Neural crest cell (in vitro differentiated cells): ENCODE measurements around the gene KRAS. TPM values are rescaled to one million over a fixed set of nuclear protein-coding genes. Genes with fewer than 3 reads are reported as not detected.

Source experiments
- DNase-seq: peaks from one replicate; pipeline ENCODE4 v3.0.0; 2021; ENCODE audit warnings: low read depth, mixed read lengths, low spot score
- H3K27ac Mint-ChIP-seq: one replicate; pipeline ENCODE4 v1.8.0; 2021; ENCODE audit warnings: mild to moderate bottlenecking, mixed read lengths; ENCODE audit not compliant: unreplicated experiment
- H3K27me3 Mint-ChIP-seq: 2 replicates; pipeline ENCODE4 v1.8.0; 2021; ENCODE audit warnings: low read depth, mild to moderate bottlenecking, mixed read lengths
- H3K36me3 Mint-ChIP-seq: 2 replicates; pipeline ENCODE4 v1.8.0; 2021; ENCODE audit warnings: low read depth, mild to moderate bottlenecking, mixed read lengths
- H3K4me1 Mint-ChIP-seq: 2 replicates; pipeline ENCODE4 v1.8.0; 2021; ENCODE audit warnings: mixed read lengths
- H3K4me3 Mint-ChIP-seq: one replicate; pipeline ENCODE4 v1.8.0; 2021; ENCODE audit warnings: mild to moderate bottlenecking, mixed read lengths
- H3K9me3 Mint-ChIP-seq: 2 replicates; pipeline ENCODE4 v1.8.0; 2021; ENCODE audit warnings: mixed read lengths
- CTCF ChIP-seq: fragments of 200-600 bp; sonication (generic); conservative IDR thresholded peaks from 2 replicates; pipeline ENCODE4 v1.5.0; 2021; ENCODE audit warnings: antibody characterized with exemption, mild to moderate bottlenecking
- total RNA-seq: library from RNA; stranded (reverse); gene quantifications from 2 replicates; pipeline ENCODE4 v1.2.1, GENCODE V29; 2021

KRAS gene
- total RNA-seq, 1 donor from 2014 or later = 31.2 TPM

- Mint-ChIP-seq H3K9me3 (no peaks in the 10 kb centered on the region), H3K36me3 (no peaks in the 10 kb centered on the region), H3K27ac (no peak overlapping the region), H3K27me3 (peaks cover 76% of the 10 kb centered on the region), H3K4me1 (peaks cover 13% of the 10 kb centered on the region), H3K4me3 (no peak overlapping the region)
- DNase-seq = no peak
- no peak for TF ChIP-seq CTCF
These were observed 5.3 kb upstream of the KRAS start for GRCh38 chr12:25256005-25256404.

- Mint-ChIP-seq H3K36me3 (no peaks in the 10 kb centered on the region), H3K9me3 (no peaks in the 10 kb centered on the region), H3K4me3 (peak overlapping the region; percentile 10), H3K27me3 (peaks cover 62% of the 10 kb centered on the region), H3K4me1 (peaks cover 19% of the 10 kb centered on the region), H3K27ac (no peak overlapping the region)
- no peak for DNase-seq
- no peak for TF ChIP-seq CTCF
These were observed 3.6 kb upstream of the KRAS start for GRCh38 chr12:25254271-25254880.

- H3K9me3 Mint-ChIP-seq = no peaks in the 10 kb centered on the region
- no peaks in the 10 kb centered on the region for H3K36me3 Mint-ChIP-seq
- no peak overlapping the region for H3K27ac Mint-ChIP-seq
- H3K27me3 Mint-ChIP-seq = peaks cover 60% of the 10 kb centered on the region
- H3K4me3 Mint-ChIP-seq = peak overlapping the region; percentile 92
- TF ChIP-seq CTCF = no peak
- H3K4me1 Mint-ChIP-seq = peaks cover 20% of the 10 kb centered on the region
- no peak for DNase-seq
These were observed 2.8 kb upstream of the KRAS start for GRCh38 chr12:25253371-25254068.

GRCh38 chr12:25252946-25253345, 2.2 kb upstream of the KRAS start:
- Mint-ChIP-seq H3K4me1 (peaks cover 22% of the 10 kb centered on the region), H3K27me3 (peaks cover 59% of the 10 kb centered on the region), H3K27ac (no peak overlapping the region), H3K4me3 (peak overlapping the region; percentile 92), H3K36me3 (no peaks in the 10 kb centered on the region), H3K9me3 (no peaks in the 10 kb centered on the region)
- TF ChIP-seq CTCF = no peak
- DNase-seq = no peak

GRCh38 chr12:25251769-25252168, 1.0 kb upstream of the KRAS start:
- no peak overlapping the region for H3K27ac Mint-ChIP-seq
- peaks cover 4% of the 10 kb centered on the region for H3K36me3 Mint-ChIP-seq
- H3K4me3 Mint-ChIP-seq = peak overlapping the region; percentile 92
- H3K4me1 Mint-ChIP-seq = peaks cover 22% of the 10 kb centered on the region
- peaks cover 49% of the 10 kb centered on the region for H3K27me3 Mint-ChIP-seq
- DNase-seq = no peak
- TF ChIP-seq CTCF = no peak
- H3K9me3 Mint-ChIP-seq = no peaks in the 10 kb centered on the region
